ENCODE measurements around the gene MRPL49.

MRPL49 gene

GRCh38 chr11:65121865-65122696, at the start of gene MRPL49, which contains the start of gene FAU:
TSS of gene MRPL49 (plus strand) at chr11:65122321. CDS start at chr11:65122347, 26 bp downstream.
TSS of gene FAU (minus strand) at chr11:65122134. CDS start at chr11:65121813, 321 bp downstream.
- peak; percentile 100 for DNase-seq

- no peak for DNase-seq
Measured at GRCh38 chr11:65072631-65072966, 49.5 kb upstream of the MRPL49 start.

DNA sequence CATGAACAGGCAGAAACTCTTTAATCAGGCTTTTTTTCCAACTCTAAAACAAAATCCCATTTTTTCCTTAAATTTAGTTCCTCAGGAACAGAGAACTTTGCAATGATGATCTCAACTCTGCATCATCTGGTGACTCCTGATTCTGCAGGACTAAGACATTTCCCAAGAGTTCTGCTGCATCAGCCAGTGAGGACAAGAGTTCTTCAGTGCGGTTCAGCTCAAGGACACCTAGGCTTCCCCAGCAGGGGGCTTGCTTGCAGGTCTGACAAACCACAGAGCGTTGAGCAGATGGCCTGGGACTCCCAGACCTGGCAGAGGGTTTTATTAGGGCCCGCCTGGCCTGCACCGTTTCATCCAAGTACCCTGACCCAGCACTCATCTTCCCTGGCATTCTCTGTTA, 44.7 kb upstream of the MRPL49 start:
- DNase-seq = peak; percentile 21

DNA sequence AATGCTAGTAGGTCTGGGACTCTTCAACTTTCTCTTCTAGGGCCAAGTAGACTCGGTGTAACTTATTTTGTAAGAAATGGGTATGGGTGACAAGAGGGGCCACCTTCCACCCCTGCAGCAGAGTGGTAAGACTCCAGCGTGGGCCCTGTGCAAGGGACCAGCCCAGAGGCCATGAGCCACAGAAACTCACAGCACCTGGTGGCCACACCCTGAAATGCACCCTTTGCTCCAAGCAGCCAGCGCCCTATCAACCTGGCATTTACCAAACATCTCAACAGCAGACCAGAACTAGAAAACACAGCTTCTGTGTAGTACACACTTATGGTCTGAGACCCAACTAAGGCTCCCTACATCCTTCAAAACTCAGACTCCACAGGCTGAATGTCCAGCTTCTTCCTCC, 44.0 kb upstream of the MRPL49 start:
- DNase-seq = peak; percentile 80

- DNase-seq = no peak
Measured at GRCh38 chr11:65078786-65079342, 43.3 kb upstream of the MRPL49 start.

- DNase-seq = peak; percentile 23
Measured at GRCh38 chr11:65083134-65083833, 38.8 kb upstream of the MRPL49 start.

DNA sequence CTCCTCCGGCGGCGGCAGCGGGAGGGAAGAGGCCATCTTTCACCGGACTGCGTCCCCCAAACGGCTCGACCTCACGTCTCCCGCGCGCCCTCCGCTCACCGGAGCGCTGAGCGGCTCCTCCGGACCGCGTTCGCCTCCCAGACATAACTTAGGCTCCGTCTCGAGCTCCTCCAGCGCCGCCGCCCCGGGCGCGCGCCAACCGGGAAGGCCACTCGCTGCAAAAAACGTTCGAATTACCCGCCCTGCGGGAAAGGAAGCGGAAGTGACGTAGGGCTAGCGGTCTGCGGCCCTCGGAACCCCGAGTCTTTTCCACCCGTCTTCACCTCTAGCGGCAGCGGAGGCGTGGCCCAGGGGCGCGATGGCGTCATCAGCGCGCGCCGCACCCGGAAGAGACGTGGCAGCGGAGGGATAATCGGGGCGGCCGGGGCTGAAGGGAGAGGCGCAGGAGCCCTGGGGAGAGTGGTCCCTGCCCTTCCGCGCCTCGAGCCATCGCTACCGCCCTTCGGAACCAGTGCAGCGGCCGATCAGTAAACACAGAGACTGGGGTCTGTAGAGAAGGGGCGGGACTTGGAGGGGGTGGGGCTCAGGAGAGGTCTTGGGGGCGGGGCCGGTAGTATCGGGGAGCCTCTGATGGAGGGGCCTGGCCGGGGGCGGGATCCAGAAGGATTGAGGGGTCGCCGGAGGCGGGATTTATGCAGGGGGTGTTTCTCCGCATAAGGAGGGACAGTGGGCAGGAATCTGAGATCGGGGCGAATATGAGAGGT, 38.1 kb upstream of the MRPL49 start, which contains the start of the genes CDCA5 and ZFPL1:
TSS of gene CDCA5 (minus strand) at position 207 of the 764 bp plus-strand sequence. CDS start at position 145, 62 bp downstream.
TSS of gene ZFPL1 (plus strand) at position 389 of the 764 bp plus-strand sequence. CDS start 477 bp downstream, outside the sequence.
- DNase-seq = peak; percentile 98

DNA sequence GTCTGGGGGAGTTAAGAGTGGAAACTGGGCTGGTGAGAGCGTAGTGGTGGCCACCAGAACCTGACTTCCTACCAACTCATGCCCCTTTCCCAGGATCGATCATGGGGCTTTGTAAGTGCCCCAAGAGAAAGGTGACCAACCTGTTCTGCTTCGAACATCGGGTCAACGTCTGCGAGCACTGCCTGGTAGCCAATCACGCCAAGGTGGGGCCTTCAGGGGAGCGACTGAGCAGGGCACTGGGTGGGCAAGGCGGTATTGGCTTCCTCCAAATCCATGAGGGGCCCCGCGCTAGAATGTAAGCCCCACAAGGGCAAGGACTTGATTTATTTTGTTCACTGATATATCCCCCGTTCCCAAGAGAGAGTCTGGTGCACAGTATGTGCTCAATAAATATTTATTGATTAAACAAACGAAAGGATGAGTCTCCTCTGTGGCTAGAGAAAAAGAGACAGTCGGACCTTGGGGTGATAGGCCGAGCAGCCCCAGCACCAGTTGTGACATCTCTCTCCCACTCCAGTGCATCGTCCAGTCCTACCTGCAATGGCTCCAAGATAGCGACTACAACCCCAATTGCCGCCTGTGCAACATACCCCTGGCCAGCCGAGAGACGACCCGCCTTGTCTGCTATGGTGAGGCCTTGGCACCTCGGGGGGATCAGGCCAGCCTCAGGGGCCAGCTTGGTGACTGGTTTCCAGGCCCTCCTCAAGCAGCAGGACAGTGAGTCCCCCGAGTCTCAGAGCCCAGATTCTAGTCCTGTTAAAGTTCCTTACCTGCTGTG, 37.3 kb upstream of the MRPL49 start:
- no peak for DNase-seq

- no peak for DNase-seq
Measured at GRCh38 chr11:65085446-65085845, 36.7 kb upstream of the MRPL49 start.

GRCh38 chr11:65086809-65087208, 35.3 kb upstream of the MRPL49 start:
- DNase-seq = no peak

- no peak for DNase-seq
Measured at GRCh38 chr11:65087216-65087615, 34.9 kb upstream of the MRPL49 start.

GRCh38 chr11:65087827-65088226, 34.3 kb upstream of the MRPL49 start:
- DNase-seq = no peak

- DNase-seq = no peak
Measured at GRCh38 chr11:65089621-65090020, 32.5 kb upstream of the MRPL49 start.

DNA sequence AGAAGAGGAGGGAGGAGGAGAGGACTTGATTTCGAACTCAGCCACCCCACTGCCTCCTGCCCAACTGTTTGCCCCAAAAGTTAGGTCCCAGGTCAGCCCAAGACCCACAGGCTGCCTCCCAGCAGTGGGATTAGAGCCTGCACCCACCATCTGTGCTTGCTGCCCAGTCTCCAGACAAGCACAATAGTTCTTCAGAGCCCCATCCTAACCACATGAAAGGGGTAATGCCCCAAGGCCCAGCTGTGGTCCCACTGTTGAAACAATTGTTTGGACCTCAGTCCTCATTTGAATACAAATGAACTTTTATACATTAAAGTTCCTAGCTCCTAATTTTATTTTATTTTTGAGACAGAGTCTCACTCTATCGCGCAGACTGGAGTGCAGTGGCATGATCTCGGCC, 31.5 kb upstream of the MRPL49 start:
- no peak for DNase-seq

- DNase-seq = no peak
Measured at GRCh38 chr11:65095427-65095826, 26.7 kb upstream of the MRPL49 start.

GRCh38 chr11:65095974-65096806, 25.9 kb upstream of the MRPL49 start, which contains the start of gene VPS51:
TSS of gene VPS51 (plus strand) at chr11:65096214. CDS start at chr11:65096251, 37 bp downstream.
- peak; percentile 97 for DNase-seq

DNA sequence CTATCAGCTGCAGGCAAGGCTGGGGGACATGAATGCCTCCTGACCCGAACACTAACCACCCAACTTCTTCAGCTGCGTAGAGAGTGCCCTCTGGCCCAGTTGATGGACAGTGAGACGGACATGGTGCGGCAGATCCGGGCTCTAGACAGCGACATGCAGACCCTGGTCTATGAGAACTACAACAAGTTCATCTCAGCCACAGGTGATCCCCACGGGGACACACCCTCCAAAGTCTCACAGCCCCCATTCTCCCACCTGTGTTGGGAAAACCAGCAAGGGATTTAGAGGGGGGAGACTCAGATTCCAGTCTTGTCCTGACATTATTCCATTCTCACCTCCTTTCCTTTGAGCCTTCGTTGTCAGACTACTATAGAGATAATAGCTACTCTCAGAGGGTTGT, 25.2 kb upstream of the MRPL49 start:
- DNase-seq = no peak

GRCh38 chr11:65100674-65101350, 21.3 kb upstream of the MRPL49 start:
- DNase-seq = no peak

GRCh38 chr11:65102142-65103095, 19.7 kb upstream of the MRPL49 start:
- DNase-seq = no peak
